ENCODE data around the gene LYG1.

DNA sequence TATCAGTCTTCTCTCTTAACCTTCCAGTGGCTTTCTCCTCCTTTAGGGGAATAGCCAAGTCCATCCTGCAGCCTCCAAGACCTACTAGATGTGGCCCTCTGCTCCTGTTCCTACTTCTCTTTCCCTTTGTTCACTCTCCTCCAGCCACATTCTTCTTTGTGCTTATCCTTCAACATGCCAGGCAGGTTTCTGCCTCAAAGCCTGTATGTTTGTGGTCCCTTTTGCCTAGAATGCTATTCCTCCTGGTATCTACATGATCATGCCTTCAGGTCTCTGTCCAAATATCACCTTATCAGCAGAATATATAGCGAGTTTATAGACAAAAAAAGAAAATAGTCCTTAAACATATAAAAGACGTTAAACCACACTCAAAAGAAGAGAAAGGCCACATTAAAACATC is 51.0 kb downstream of the LYG1 start:
- no peak for TF ChIP-seq HNRNPH1 (optimal IDR thresholded peaks at IDR 0.05; ENCODE audit: low read depth, low read length)
- no peak for TF ChIP-seq MEF2D (tag; conservative IDR thresholded peaks at IDR 0.05; ENCODE audit: low read depth)
- no peak for TF ChIP-seq GABPA (tag; conservative IDR thresholded peaks at IDR 0.05; ENCODE audit: low read depth)
- TF ChIP-seq PYGO2 (tag; IDR thresholded peaks at IDR 0.05), result no peak
- no peak for TF ChIP-seq KAT7 (CRISPR knock-in tag; IDR thresholded peaks at IDR 0.05; ENCODE audit: borderline replicate concordance)
- TF ChIP-seq CHD2 (IDR thresholded peaks at IDR 0.05; ENCODE audit: low read depth, low read length), result no peak
- TF ChIP-seq JUND (IDR thresholded peaks at IDR 0.05; ENCODE audit: borderline replicate concordance, low read depth, low read length), result no peak
- no peak for TF ChIP-seq JUND (tag; IDR thresholded peaks at IDR 0.05; ENCODE audit: borderline replicate concordance, low read depth, low read length)
